Measurements from ENCODE around the gene SUPT6H. TPM values are rescaled to one million over a fixed set of nuclear protein-coding genes. Genes with fewer than 3 reads are reported as not detected.

SUPT6H gene
- 10 to 100 TPM; 67.0 to 74.3 (median 68.4) TPM for polyA plus RNA-seq (ENCODE audit: insufficient read length in 4 of 4)

DNA sequence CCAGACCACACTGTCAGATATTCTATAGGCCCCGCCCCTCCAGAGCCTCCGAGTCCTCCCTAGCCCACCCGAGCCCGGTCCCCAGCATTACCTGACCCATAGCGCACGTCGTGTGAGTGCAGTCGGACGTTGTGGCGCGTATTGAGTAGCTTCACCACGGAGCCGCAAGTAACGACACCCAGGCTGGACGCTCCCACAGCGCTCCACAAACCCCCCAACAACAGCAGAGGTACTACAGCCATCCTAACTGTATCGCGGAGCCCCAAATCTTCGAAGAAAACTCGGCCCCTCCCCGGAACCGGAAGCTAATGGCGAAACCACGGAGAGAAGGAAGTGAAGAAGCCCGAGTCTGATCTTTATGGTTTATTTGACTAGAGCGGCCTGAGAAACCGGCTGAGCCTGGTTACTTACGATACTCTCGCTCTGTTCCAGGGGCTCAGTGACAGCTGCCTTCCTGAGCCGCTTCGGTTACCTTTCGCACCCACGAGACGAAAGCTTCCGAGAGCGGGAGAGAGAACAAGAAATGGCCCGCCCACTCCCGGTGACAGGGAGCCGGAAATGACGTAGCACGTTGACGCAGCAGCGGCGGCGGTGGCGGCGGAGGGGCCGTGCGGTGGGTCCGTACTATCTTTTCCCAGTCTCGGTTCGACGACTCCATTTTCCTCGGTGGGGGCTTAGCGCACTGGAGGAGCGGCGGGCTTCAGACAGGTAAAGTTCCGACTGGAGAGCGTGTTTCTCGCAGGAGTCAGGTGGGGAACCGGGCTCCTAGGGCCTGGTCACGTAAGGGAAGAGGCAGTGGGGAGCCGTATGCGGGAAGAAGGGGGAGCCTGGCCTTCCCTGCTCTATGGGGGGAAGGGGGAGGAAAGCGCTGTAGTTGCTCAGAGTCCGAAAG, at the start of gene SUPT6H, which contains the start of gene SDF2:
TSS of gene SUPT6H (plus strand) at position 571 of the 892 bp plus-strand sequence. CDS start 11,197 bp downstream, outside the sequence.
TSS of gene SDF2 (minus strand) at position 272 of the 892 bp plus-strand sequence. CDS start at position 242, 30 bp downstream.
- DNase-seq (ENCODE audit: low read depth in 4 of 4, low spot score in 3 of 4) = peak; percentile 79 to 96 (median 86)

DNA sequence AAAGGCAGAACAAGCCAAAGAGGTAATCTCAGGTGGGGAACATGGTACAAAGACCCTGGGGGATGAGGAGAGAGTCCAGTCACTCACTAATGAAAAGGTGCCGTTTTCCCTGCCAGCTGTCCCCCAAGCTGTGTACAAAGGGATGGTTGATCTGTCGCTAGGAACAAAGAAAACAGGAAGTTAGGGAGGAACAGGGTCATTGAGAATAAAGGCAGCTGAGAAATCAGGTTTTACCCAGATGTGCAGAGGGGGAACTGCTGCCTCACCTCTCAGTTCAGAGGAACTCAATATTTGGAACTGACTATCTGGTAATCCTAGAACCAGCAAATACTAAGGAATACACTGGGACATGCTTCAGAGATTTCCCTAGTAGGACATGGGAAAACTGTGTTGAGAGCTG, 49.5 kb upstream of the SUPT6H start:
- DNase-seq (ENCODE audit: low read depth in 4 of 4, low spot score in 3 of 4) = no peak

DNA sequence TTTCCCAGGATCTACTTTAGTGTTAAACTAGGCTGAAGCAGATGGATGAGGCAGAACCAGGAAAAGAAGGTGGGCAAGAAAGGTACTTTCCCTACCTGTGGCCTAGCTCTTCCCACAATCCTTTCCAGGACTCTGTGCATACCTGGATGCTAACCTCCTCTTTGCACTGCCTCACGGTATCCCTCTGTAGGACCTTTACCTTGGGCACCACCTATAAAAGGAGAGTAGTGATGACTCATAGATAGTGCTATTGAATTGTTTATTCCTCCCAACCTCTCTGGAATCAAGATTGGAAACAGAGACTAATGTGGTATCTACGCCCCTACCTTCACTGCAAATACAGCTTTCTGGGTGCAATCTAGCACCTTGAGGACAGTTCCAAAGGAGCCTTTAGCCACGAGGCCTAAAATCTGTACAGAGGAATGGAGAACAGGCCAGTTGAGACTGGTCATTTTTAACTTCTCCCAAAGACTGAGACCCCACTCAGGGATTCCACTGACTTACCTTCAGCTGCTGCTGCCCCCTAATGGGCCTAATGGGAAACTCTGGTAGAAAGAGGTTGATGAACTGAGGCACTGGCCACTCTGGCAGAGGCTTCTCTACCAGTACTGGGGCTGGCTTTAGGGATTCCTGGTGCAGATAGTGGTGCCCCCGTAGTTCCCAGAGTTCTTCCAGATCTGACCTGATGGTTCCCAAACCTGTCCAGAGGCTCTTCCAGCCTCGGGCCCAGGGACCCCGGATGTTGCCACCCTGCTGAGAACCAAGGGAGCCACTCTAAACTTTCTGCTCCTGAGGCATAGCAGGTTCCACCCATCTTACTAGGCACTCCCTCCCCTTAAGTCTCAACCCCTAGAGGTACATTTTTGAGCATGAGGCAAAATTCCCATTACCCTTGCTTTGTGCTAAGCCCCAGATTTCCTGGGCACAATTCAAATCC, 48.8 kb upstream of the SUPT6H start:
- DNase-seq (ENCODE audit: low read depth in 4 of 4, low spot score in 3 of 4) = peak in 2 of 4 donors; percentile 12 to 26

DNA sequence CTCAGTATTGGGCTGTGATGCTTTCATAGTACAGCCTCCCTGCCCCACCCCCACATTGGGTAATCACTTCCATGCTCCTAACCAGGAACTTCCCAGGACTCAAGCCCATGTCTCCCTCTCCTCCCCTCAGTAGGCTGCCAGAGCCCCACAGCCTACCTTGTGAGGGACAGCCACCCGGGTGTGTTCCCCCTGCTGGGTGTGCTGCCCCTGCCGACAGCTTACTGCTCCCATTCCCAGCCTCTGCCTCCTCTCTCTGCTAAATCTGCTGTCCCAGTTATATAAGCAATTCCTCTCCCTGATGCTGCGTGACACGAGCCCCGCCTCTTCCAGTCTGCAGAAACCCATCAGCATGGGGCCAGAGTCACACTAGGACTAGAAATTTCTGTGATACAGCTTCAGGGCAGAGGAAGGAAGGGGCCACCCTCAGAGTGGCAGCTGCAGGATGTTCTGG, 48.0 kb upstream of the SUPT6H start, which contains the start of gene RSKR:
TSS of gene RSKR (minus strand) at position 255 of the 451 bp plus-strand sequence. CDS start at position 231, 24 bp downstream.
- no peak for DNase-seq (ENCODE audit: low read depth in 4 of 4, low spot score in 3 of 4)

DNA sequence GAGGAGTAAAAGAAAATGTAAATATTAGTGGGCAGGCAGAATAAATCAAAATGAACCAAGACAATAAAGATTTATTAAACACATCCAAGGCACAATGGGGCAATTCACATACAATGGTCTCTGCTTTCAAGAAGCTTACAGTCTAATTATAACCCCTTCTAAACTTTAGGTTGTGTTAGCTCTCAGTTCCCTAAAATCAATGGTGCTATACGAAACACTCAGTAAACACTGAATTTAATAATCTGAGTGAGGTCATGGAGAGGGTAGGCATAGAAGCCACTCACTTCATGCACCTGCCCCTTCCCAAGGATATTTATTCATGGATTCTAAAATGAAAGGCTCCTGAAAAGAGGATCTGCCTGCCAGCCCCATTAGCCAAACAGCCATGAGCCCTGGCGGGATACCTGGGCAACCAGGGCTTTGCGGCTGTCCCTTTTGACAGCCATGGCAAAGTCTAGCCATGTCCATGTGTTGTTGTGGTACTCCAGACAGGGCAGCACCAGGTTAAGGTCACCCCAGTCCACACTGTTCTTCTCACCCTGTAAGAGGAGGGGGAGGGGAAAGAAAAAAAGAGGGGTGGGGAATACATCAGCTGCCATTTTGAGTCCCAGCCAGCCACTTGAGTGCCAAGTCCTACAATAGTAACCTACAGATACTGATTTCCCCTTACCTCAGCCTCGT, 46.6 kb upstream of the SUPT6H start:
- no peak for DNase-seq (ENCODE audit: low read depth in 4 of 4, low spot score in 3 of 4)

DNA sequence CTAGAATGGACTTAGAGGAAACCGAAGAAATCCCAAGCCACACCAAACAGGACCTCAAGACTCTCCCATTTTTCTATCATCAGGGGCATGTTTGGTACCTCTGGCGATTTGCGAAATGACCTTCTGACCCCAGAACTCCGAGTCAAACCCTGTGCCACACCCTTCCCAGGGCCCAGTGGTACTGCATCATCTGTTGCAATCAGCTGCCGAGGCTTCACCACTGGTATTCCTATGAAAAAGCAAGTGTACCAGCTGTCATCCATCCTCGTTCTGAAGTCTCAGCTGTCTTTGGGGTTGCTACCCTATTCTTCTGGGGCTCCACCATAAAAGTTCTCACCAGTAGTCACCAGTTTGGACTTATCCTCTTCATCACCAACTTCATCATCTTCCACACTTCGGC, 45.7 kb upstream of the SUPT6H start:
- DNase-seq (ENCODE audit: low read depth in 4 of 4, low spot score in 3 of 4) = no peak

DNA sequence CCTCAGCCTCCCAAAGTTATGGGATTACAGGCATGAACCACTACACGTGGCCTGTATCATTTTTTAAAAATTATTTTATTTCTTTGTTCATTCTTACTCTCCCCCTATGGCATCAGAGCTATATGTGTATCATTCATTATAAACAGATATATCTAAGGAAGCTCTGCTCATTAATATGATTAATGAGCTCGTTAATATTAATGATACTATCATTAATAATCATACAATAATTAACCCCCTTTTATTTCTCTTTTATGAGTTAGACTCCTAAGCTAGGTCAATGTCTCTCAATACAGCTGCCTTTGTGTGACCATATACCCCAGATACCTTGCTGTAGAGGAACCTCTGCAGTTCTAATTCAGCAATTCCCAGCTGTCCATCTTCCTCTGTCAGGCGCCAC, 43.5 kb upstream of the SUPT6H start:
- no peak for DNase-seq (ENCODE audit: low read depth in 4 of 4, low spot score in 3 of 4)

DNA sequence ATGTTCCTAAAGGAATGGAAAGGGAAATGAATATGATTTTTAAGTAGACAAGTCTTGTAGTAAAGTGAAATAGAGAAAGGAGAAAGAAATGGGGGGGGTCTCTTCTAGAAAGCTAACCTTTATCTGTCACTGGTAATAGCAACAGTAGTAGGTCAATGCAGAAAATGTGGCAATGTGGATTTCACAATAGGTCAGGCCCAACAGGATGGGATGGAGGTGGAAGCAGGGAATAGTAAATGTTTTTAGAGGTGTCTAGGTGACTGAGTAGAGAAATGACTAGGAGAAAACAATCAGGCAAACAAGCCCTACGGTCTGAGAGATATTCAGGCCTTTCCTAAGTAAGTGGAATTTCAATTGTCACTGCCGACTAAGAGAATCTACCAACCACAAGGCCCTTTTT, 42.0 kb upstream of the SUPT6H start:
- no peak for DNase-seq (ENCODE audit: low read depth in 4 of 4, low spot score in 3 of 4)

DNA sequence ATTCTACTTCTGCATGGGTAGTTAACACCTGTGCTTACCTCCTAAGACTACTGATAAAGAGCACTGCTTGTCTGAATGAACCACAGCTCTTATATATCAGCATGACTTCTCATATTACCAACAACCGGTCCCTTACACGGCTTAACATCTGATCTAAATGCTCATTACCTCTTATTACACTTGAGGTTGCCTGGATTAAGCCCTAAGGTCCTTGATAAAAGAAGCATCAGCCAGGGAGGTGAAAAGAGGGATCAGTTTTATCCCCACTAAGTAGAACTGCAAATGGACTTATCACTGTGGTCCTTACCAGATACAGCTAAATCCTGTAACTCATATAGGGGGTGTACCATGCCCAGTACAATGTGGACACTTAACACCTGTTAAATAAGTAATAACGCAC, 39.8 kb upstream of the SUPT6H start:
- DNase-seq (ENCODE audit: low read depth in 4 of 4, low spot score in 3 of 4) = no peak

DNA sequence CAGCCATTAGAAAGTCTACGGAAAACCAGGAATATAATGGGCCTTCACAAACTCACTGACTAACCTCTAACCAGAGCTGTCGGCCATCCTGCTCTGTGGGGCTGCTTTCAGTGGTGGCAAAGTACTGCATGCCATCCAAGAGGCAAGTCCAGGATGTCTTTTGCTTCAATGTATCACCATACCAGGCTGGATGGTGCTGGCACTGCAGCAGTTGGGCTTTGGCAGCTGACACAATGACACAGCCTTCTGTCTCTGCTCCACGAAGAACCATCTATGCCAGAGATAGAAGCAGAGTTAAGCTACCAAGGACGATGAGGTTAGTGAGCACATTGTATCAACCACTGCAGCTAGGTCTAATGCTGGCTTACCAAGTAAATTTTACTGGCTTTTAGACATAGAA, 38.3 kb upstream of the SUPT6H start:
- no peak for DNase-seq (ENCODE audit: low read depth in 4 of 4, low spot score in 3 of 4)

DNA sequence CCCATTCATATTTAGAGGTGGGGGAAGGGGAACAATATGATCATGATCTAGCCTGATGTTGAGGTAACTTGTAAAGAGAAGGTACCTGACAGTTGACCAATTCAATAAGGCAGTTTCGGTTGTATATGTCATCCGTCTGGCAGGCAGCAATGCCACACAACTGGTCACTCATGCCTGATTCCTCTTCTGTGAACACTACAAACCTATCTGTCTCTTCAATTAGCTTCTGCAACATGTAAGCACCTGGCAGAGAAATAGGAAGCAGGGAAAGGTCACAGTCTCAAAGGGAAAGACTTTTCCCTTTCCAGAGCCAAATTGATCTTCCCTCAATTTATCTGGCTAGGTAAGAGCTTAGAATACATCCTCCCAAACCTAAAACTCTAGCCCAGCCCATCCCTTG, 37.9 kb upstream of the SUPT6H start:
- DNase-seq (ENCODE audit: low read depth in 4 of 4, low spot score in 3 of 4) = no peak

DNA sequence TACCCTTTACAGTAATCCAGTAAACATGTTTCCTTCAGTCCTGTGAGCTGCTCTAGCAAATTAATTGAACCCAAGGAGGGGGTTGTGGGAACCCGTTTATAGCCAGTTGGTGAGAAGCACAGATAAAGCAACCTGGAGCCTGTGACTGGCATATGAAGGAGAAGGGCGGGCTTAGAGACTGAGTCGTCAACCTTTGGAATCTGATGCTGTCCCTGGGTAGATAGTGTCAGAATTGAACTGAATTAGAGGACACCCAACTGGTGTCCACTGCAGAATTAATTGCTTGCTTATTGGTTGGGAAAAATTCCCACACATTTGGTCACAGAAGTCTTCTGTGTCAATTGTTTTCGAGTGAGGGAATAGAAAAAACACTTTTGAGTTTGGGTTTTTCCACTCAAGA, 35.2 kb upstream of the SUPT6H start:
- no peak for DNase-seq (ENCODE audit: low read depth in 4 of 4, low spot score in 3 of 4)

DNA sequence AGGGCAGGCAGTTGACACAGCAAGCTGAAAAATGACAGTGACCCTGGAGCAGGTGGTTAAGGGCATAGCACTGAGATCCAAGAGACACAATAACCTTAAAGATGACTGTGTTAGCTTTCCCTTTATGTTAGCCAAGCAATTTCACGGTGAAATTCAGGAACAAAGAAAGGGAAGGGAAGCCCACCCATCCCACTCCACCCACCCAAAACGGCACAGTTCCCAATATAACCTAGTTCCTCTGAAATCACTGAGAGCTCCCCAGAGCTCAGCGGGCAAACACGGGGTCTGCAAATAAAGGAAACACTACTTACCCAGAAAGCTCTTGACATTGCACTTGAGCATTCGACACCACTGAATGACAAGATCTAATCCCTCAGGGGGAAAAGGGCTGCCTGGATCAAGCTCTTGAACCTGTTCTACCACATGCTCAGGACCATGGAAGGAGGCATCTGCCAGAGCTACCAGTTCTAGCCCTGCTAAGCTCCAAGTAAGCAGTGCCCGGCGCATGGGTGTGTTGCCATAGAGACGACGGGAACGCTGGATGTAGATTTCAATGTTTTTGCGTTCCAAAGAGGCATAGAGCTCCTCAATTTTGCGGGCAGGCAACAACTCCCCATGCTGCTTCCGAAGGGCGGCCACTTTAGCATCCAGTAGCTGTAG, 27.7 kb upstream of the SUPT6H start:
- no peak for DNase-seq (ENCODE audit: low read depth in 4 of 4, low spot score in 3 of 4)

DNA sequence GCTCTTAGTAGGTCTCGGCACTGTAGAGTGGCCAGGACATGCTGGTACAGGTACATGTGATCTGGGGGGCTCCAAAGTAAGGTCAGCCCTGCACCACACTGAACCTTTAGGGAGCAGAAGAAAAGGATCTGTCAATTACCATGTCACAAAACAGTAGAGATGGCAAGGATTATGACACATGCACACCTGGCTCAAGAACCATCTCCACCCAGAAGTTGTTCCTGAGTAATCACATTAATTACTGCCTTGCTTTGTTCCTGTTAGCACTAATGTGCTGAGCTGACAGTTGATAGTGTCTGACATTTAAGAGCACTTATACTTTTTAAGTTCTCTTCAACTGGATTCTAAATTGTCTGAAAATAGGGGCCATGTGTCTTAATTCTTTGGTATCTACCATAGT, 26.5 kb upstream of the SUPT6H start:
- no peak for DNase-seq (ENCODE audit: low read depth in 4 of 4, low spot score in 3 of 4)

DNA sequence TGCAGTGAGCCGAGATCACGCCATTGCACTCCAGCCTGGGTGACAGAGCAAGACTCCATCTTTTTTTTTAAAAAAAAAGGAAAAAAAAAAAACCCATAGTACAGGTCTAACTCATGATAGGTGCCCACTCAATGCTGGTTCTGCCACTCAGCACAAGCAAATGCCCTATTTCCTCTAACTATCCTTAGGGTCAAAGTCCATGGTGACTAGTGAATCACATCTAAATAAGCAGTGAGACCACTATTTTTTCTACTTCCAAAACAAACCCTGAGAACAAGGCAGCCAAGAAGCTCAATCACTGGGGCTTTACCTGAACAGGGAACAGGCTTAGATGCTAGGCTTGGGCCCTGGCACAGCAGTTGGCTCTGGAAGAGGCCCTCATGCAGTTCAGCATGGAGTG, 20.4 kb upstream of the SUPT6H start:
- DNase-seq (ENCODE audit: low read depth in 4 of 4, low spot score in 3 of 4) = no peak

DNA sequence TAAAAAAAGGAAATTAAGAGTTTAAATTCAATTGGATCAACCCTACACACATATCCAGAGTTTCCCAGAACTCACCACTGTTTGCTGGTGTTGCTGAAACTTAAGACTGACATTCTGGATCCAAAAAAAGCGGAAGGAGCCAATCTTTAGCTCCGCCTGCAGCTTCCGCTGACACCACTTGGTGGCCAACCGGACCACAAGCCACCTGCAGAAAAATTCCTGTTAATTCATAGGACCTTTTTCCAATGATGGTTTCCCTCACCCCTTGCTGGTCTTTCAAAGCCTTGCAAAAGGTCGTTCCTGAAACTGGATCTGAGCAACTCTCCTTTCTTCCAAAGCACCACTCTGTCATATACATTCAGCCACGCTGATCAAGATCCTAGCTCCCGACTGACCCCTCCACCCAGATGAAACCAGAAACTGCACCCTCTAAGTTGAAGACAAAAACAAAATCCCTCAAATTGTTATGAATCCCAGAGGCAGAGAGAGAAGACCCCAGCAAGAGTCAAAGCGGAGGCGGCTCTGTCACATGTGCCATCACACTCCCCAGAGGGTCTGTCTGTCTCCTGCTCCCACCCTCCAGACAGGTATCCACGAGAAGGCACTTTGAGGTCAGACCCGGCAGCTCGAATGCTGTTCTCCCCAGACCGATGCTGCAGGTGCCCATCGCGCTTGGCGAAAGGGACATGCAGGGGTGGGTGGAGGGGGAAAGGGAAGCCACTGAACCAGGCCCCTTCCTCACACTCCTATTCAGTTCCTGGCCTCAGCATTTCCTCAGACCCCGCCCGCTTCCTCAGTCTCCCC, 17.8 kb upstream of the SUPT6H start:
- no peak for DNase-seq (ENCODE audit: low read depth in 4 of 4, low spot score in 3 of 4)

DNA sequence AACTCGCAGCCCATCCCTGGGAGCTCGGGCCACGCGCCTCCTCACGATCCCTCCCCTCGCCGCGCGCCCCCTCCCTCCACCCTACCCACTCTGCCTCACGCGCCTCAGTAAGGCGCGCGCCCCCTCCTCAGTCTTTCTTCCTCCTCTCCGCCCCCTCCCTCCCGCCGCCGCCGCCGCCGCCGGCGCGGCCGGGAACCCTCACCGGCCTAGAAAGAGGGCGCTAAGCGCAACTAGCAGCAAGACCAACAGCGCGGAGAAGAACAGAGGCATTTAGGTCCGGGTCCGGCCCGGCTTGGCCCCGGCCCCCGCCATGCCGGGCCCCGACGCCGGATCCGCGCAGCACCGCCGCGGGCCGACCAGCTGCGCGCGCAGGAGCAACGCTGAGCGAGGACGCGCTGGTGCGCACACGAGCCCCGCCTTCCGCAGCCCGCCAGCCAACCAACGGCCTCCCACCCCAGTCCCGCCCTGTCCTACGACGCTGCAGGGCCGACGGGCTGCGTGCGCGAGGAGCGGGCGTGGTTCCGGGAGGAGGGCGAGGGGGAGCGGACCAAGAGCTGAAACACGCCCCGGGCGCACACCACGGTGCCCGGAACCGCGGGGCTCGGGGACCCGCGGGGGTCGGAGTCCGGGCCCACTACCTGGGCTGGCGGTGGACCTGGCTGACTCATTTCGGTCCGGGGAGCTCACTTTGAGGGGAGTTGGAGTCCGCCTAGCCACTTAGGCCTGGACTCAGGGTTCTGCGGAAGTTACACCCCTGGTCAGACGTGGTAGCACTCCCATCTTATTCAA, 17.0 kb upstream of the SUPT6H start, which contains the start of gene BLTP2:
TSS of gene BLTP2 (minus strand) at position 372 of the 789 bp plus-strand sequence. CDS start at position 270, 102 bp downstream.
- DNase-seq (ENCODE audit: low read depth in 4 of 4, low spot score in 3 of 4) = peak; percentile 87 to 90 (median 89)

DNA sequence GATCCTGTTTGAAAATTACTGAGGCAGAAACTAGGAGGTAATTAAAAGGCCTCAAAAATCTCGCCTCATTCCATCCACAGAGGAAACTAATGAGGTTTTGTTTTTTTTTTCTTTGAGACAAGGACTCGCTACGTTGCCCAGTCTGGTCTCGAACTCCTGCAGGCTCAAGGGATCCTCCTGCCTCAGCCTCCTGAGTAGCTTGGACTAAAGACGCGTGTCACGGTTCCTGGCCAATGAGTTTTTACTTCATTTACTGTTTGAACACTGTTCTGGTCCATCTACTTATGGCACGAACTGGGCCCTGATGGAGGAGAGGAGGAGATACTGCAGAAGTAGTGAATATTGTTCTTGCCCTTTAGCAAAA, 16.4 kb upstream of the SUPT6H start:
- no peak for DNase-seq (ENCODE audit: low read depth in 4 of 4, low spot score in 3 of 4)

Measured in right renal pelvis (tissue), 4 donors.